ENCODE data around the gene SLC7A5.
A peak's percentile ranks its signal among the peaks of the same experiment; 100 is the strongest.

The SLC7A5 gene

DNA sequence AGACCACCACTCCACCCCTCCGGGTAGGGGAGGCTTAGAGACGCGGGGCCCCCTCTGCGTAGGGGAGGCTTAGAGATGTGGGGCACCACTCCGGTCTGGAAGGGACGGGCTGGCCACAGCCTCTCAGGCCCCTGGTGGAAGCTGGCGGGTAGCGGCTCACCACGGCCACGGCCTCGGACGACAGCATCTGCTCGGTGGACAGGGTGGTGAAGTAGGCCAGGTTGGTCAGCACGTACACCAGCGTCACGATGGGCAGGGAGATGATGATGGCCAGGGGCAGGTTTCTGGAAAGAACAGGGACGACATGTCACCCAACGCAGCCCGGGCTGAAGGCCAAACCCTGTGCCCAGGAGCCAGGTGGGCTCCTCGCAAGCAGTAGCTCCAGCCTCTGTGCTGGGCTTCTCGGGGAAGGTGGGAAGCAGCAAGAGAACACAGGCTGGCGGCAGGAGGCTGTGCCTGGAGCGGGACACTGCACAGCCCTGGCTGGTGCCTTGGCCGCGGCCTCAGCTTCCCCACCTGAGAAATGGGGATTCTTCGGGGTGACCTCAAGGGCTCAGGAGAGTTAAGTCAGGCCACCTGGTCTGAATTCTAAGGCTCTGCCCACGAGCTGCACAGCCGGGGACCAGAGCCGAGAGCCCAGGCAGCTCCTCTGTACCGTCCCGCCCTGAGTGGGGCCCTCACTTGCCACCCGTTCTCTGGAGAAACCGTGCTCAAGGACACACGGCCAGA, 29.6 kb downstream of the SLC7A5 start:
- H3K4me3 ChIP-seq (ENCODE audit: low read depth, low read length): no peak overlapping the region
- no peak for DNase-seq (ENCODE audit: low read depth)
- TF ChIP-seq, protein P1, sequence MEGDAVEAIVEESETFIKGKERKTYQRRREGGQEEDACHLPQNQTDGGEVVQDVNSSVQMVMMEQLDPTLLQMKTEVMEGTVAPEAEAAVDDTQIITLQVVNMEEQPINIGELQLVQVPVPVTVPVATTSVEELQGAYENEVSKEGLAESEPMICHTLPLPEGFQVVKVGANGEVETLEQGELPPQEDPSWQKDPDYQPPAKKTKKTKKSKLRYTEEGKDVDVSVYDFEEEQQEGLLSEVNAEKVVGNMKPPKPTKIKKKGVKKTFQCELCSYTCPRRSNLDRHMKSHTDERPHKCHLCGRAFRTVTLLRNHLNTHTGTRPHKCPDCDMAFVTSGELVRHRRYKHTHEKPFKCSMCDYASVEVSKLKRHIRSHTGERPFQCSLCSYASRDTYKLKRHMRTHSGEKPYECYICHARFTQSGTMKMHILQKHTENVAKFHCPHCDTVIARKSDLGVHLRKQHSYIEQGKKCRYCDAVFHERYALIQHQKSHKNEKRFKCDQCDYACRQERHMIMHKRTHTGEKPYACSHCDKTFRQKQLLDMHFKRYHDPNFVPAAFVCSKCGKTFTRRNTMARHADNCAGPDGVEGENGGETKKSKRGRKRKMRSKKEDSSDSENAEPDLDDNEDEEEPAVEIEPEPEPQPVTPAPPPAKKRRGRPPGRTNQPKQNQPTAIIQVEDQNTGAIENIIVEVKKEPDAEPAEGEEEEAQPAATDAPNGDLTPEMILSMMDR (conservative IDR thresholded peaks at IDR 0.05; ENCODE audit: low read depth, low read length): no peak

DNA sequence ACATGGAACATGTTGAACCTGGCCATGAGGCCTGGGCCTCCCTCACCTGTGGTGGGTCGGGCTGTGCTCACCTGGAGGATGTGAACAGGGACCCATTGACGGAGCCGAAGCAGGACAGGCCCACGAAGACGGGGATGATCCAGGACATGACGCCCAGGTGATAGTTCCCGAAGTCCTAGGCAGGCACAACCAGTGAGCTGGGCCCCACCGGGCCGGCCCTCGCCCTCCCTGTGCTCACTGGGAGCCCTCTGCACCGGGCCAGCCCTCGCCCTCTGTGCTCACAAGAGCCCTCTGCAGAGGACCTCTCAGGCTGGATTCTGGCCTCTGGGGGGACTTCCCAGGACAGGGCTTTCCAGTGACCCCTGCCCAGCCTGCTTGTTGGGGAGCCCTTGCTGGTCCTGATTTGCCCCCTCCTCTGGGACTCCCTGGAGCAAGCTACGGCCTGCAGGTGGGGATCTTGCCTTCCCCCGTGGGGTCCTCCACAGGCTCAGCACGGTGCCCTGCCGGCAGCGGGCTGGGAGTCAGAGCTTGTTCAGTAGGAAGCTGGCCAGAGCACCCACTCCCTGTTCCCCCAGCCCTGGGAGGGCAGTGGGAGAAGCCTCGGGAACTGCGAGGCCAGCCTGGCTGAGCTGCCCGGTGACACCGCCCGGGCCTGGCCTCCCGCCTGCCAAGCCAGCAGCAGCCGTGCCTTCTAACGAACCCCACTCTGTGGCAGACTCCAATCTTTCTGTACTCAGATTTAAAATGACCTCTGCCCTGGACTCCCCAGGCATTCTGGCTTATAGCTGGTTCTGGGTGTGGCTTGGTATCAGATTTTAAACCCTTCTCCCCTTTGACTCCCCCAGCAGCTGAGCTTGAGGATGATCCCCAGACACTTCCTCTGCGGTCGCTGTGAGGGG, 30.4 kb downstream of the SLC7A5 start:
- TF ChIP-seq, protein P1 (conservative IDR thresholded peaks at IDR 0.05; ENCODE audit: low read depth, low read length): no peak
- no peak overlapping the region for H3K4me3 ChIP-seq (ENCODE audit: low read depth, low read length)
- DNase-seq (ENCODE audit: low read depth): peak; percentile 13

DNA sequence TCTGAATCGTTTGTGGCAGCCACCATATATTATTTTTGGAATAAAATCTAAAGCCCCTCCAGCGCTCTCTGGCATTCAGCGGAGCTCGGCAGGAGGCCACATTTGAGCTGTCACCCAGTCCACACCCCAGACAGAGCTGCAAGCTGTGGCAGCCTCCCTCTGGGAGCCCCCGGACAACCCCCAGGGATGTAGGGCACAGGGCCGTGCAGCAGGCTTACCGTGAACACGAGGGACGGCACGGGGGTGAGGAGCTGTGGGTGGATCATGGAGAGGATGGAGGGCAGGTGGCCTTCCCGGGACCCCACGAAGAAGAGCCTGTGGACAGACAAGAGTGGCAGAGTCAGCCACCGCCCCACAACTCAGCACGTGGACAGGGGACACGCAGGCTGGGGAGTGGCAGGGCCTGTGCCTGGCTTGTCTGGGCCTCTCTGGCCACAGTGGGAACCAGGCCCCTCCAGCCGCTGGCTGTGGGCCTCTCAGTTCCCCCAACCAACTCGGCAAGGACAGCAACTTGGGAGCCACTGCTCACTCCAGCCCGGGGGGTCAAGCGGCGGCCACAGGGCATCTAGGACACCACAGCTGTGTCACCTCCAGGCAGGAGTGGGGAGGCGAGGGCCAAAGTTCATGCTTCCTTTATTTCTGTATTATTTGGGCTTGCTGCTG, 31.5 kb downstream of the SLC7A5 start:
- H3K4me3 ChIP-seq (ENCODE audit: low read depth, low read length): no peak overlapping the region
- DNase-seq (ENCODE audit: low read depth): no peak
- TF ChIP-seq, protein P1 (conservative IDR thresholded peaks at IDR 0.05; ENCODE audit: low read depth, low read length): no peak

DNA sequence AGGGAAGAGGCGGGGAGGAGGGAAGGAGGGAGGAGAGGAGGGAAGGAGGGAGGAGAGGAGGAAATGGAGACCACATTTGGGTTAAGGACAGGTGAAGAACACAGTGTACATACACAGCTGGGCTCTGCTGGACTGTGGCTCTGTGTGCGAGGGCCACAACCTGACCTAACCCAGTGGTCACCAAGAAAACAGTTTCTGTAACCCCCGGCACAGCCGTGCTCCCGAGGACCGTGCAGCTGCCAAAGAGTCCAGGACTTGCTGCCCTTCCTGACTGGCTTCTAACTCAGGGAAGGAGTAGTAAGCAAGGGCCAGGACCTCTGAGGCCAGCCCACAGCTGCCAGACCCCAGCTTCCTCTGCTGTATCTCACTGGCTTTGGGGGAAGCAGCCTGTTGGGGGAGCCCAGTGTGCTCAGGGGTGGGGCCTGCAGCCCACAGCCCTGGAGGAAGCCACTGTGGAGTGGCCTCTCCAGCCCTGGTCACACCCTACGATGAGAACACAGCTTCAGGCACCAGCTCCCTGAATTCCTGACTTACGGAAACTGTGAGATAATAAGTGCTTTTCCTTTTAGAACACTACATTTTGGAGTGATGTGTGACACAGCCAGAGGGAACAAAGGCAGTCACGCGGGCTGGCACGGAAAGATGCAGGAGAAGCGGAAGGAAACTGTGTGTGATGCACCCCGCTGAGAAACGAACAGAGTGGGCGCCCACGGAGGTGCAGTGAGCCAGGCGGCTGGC, 32.3 kb downstream of the SLC7A5 start:
- no peak for DNase-seq (ENCODE audit: low read depth)
- H3K4me3 ChIP-seq (ENCODE audit: low read depth, low read length): no peak overlapping the region
- TF ChIP-seq, protein P1 (conservative IDR thresholded peaks at IDR 0.05; ENCODE audit: low read depth, low read length): no peak

DNA sequence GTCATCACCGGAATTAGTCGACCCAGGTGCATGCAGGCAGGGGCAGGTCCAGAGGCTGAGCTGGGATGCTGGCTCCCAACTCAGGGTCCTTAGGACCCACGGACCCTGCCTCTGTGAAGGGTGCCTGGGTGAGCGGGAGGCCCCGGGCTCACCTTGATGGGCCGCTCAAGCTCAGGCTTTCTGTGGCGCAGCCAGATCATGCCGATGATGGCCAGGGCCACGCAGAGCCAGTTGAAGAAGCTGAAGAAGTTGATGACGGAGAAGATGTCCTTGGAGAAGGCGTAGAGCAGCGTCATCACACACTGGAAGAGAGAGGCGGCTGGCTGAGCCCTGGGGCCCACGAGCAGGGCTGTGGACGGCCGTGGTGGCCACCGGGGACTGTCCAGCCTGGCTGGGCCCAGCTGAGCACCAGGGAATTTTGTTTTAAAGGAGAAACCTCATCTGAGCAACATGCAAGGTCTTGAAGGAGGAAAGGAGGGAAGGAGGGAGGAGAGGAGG, 32.9 kb downstream of the SLC7A5 start:
- no peak for DNase-seq (ENCODE audit: low read depth)
- TF ChIP-seq, protein P1 (conservative IDR thresholded peaks at IDR 0.05; ENCODE audit: low read depth, low read length): no peak
- H3K4me3 ChIP-seq (ENCODE audit: low read depth, low read length): no peak overlapping the region

DNA sequence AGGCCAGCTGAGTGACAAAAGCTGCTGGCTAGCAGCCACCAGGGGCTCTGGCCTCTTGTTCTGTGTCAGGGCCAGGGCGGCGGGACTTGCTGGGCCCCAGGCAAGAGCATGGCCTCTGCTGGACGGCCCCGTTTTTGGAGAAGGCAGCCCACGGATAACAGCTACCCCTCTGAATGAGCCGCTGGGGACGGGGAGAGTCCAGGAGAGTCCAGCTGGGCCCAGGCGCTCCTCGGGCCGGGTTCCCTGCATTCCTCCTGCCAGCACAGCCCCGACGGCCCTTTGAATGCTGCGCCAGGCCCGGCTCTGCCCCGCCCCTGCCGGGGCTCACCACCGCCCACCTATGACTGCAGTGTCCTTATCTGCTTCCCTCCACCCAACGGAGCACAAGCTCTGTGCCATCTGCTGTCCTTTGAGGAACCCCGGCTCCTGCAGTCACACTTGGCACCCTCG, 33.4 kb downstream of the SLC7A5 start:
- no peak overlapping the region for H3K4me3 ChIP-seq (ENCODE audit: low read depth, low read length)
- no peak for DNase-seq (ENCODE audit: low read depth)
- TF ChIP-seq, protein P1 (conservative IDR thresholded peaks at IDR 0.05; ENCODE audit: low read depth, low read length): no peak
